A549 (cell line): ENCODE data around the gene HCLS1. TPM values are rescaled to one million over a fixed set of nuclear protein-coding genes. Genes with fewer than 3 reads are reported as not detected.

Experiments used
- ATAC-seq, 2 experiments: fragments of 200-7000 bp in 1 of 2; fragments of >200 bp in 1 of 2; cut with Nextera tagmentation in 1 of 2; cut with Tn5 transposase in 1 of 2; 3 replicates each; pipeline versions ENCODE4 v1.8.0 to v1.9.1; 2018 to 2020; ENCODE audit warnings: mild to moderate bottlenecking in 1 of 2, moderate library complexity in 1 of 2
- CTCF ChIA-PET: fragments of 300-600 bp; sonication (Branson Sonifier 250); formaldehyde crosslinking; extraction: SDS; loops from one replicate; lab custom pipeline; 2021; ENCODE audit warnings: antibody characterized with exemption, inconsistent platforms; lab: Yijun Ruan, JAX
- POLR2A ChIA-PET: fragments of 350-600 bp; formaldehyde crosslinking; extraction: SDS; loops from one replicate; lab custom pipeline; 2021; ENCODE audit warnings: antibody characterized with exemption, inconsistent platforms; lab: Yijun Ruan, JAX
- DNase-seq, 2 experiments: peaks; one replicate each; pipeline versions ENCODE4 v3.0.0 to v3.0.0-alpha.2; 2011 to 2016; ENCODE audit warnings: low read depth in 1 of 2, low spot score in 1 of 2
- FAIRE-seq: peaks from 2 replicates; lab custom pipeline; 2011; peaks lifted over from hg19 to GRCh38; lab: Jason Lieb, UNC
- H3K27ac ChIP-seq, 2 experiments: fragments of >200 bp; sonication (Bioruptor Twin); formaldehyde crosslinking; 3 replicates each; pipeline ENCODE4 v1.5.1; 2016 to 2017
- H3K4me1 ChIP-seq: fragments of >200 bp; sonication (Bioruptor Twin); formaldehyde crosslinking; 3 replicates; pipeline ENCODE4 v1.6.1; 2016
- H3K4me2 ChIP-seq: fragments of >200 bp; sonication (Bioruptor Twin); formaldehyde crosslinking; 3 replicates; pipeline ENCODE4 v1.6.1; 2016
- H3K4me3 ChIP-seq: fragments of >200 bp; sonication (Bioruptor Twin); formaldehyde crosslinking; 3 replicates; pipeline ENCODE4 v1.5.1; 2016
- H3K9me3 ChIP-seq: fragments of >200 bp; sonication (Bioruptor Twin); formaldehyde crosslinking; 3 replicates; pipeline ENCODE4 v1.6.1; 2016
- CHD2 ChIP-seq: fragments of 150-350 bp; IDR thresholded peaks from 2 replicates; pipeline ENCODE4 v1.6.1; 2014; ENCODE audit warnings: low read length; ENCODE audit not compliant: partially characterized antibody
- ESRRA ChIP-seq: fragments of 150-350 bp; IDR thresholded peaks from 2 replicates; pipeline ENCODE4 v1.6.1; 2014; ENCODE audit warnings: mild to moderate bottlenecking, low read length, borderline replicate concordance
- FOSB ChIP-seq: fragments of 250-450 bp; sonication (Bioruptor Pico); IDR thresholded peaks from 2 replicates; pipeline ENCODE4 v1.5.0; 2020; ENCODE audit warnings: mild to moderate bottlenecking, moderate library complexity
- FOSL2 ChIP-seq, 2 experiments: fragments of 450-650 bp in 1 of 2; fragments of >200 bp in 1 of 2; sonication (Bioruptor Twin) in 1 of 2; formaldehyde crosslinking; IDR thresholded peaks; 2 replicates each; pipeline versions ENCODE4 v1.5.0 to v1.6.1; 2016 to 2020; ENCODE audit warnings: mild to moderate bottlenecking in 1 of 2, moderate library complexity in 1 of 2
- FOXS1 ChIP-seq: fragments of 250-450 bp; sonication (Bioruptor Pico); IDR thresholded peaks from 2 replicates; pipeline ENCODE4 v1.5.0; 2020; ENCODE audit warnings: mild to moderate bottlenecking, moderate library complexity
- MAFK ChIP-seq: fragments of 450-650 bp; IDR thresholded peaks from 2 replicates; pipeline ENCODE4 v1.6.1; 2014; ENCODE audit not compliant: partially characterized antibody
- MAZ ChIP-seq: fragments of 150-350 bp; IDR thresholded peaks from 2 replicates; pipeline ENCODE4 v1.6.1; 2014; ENCODE audit warnings: antibody characterized with exemption, low read depth, low read length, borderline replicate concordance
- NFE2L2 ChIP-seq: fragments of 150-350 bp; conservative IDR thresholded peaks from 2 replicates; pipeline ENCODE4 v1.6.1; 2014; ENCODE audit warnings: low read length
- NPAS2 ChIP-seq: fragments of 250-450 bp; sonication (Bioruptor Pico); IDR thresholded peaks from 2 replicates; pipeline ENCODE4 v1.8.0; 2022; ENCODE audit warnings: mild to moderate bottlenecking, moderate library complexity, borderline replicate concordance
- NR3C1 ChIP-seq: fragments of >200 bp; sonication (Bioruptor Twin); formaldehyde crosslinking; IDR thresholded peaks from 3 replicates; pipeline ENCODE4 v1.6.1; 2017
- POLR2AphosphoS2 ChIP-seq: conservative IDR thresholded peaks from 2 replicates; pipeline ENCODE4 v1.6.1; 2012; ENCODE audit warnings: low read length, improper control_type of control experiment, inconsistent platforms
- RAD21 ChIP-seq, 2 experiments: fragments of >200 bp in 1 of 2; sonication (Bioruptor Twin) in 1 of 2; formaldehyde crosslinking in 1 of 2; IDR thresholded peaks in 1 of 2; conservative IDR thresholded peaks in 1 of 2; 2 replicates in 1 of 2; 3 replicates in 1 of 2; pipeline ENCODE4 v1.6.1; 2012 to 2018; ENCODE audit warnings: inconsistent platforms in 1 of 2
- RARB ChIP-seq: fragments of 250-450 bp; sonication (Bioruptor Pico); IDR thresholded peaks from 2 replicates; pipeline ENCODE4 v1.8.0; 2021; ENCODE audit warnings: mild to moderate bottlenecking, moderate library complexity
- SMC3 ChIP-seq: fragments of >200 bp; sonication (Bioruptor Twin); formaldehyde crosslinking; IDR thresholded peaks from 3 replicates; pipeline ENCODE4 v1.6.1; 2018; ENCODE audit warnings: inconsistent platforms
- TP53 ChIP-seq: fragments of 250-450 bp; sonication (Bioruptor Pico); IDR thresholded peaks from 2 replicates; pipeline ENCODE4 v1.5.0; 2021; ENCODE audit warnings: mild to moderate bottlenecking, moderate library complexity
- WGBS: methylation state at CpG from one replicate; pipeline ENCODE4 v1.1.6; 2017; ENCODE audit errors: missing lambda C conversion rate; 5-methylcytosine and 5-hydroxymethylcytosine counted together
- polyA plus RNA-seq, 4 experiments: library from polyadenylated mRNA; depleted of rRNA in 3 of 4; stranded (reverse); fragments of >200 nt; fragmentation: RNase III in 1 of 4; extraction: RNeasy Plus Mini Kit Qiagen cat#74134 plus additional on column Dnase treatment in 1 of 4; gene quantifications; 2 replicates in 3 of 4; 3 replicates in 1 of 4; pipeline ENCODE4 v1.2.3, GENCODE V29; 2011 to 2017
- TF ChIP-seq, protein P1 (sequence below): fragments of 150-350 bp; IDR thresholded peaks from 2 replicates; pipeline ENCODE4 v1.6.1; 2014; ENCODE audit warnings: low read depth, mild to moderate bottlenecking, low read length
- TF ChIP-seq, protein P2 (sequence below): fragments of >200 bp; sonication (Bioruptor Twin); formaldehyde crosslinking; IDR thresholded peaks from 3 replicates; pipeline ENCODE4 v1.5.1; 2016
- TF ChIP-seq, protein P3 (sequence below): fragments of 450-650 bp; IDR thresholded peaks from 2 replicates; pipeline ENCODE4 v1.6.1; 2014; ENCODE audit warnings: antibody characterized with exemption
- TF ChIP-seq, protein P4 (sequence below): fragments of 200-600 bp; sonication (generic); IDR thresholded peaks from 2 replicates; pipeline ENCODE4 v1.6.1; 2016; ENCODE audit warnings: antibody characterized with exemption, mild to moderate bottlenecking, moderate library complexity

Gene HCLS1
- polyA plus RNA-seq, 2 of the 4 experiments (the other 2 are of a cell fraction) = 0.12 to 0.14 TPM

DNA sequence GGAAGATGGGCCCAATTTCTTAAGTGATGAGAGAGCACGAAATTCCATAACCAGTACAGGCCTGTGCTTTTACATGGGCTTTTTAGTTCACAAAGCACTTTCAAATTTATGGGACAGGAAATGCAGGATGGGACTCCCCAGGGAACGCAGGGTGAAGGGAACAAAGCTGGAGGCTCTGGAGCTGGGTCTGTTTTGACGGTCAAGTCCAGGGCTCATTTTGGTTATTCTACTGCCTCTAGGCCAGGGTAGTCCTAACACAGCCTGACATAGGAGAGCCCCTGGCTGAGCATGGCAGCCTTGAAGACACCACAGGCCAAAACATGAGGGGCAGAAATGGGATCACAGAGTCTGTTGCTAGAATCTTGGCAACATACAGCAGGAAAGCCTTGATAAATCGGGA is 33.5 kb downstream of the HCLS1 start:
- FAIRE-seq = no peak
- ATAC-seq = no peak
- ChIA-PET POLR2A (no interaction called here), CTCF (no interaction called here)
- Histone ChIP-seq H3K9me3 (no peaks in the 10 kb centered on the region), H3K4me2 (no peak overlapping the region), H3K4me1 (no peaks in the 10 kb centered on the region), H3K4me3 (no peak overlapping the region), H3K27ac (no peak overlapping the region)
- DNase-seq = no peak
- 77% methylated on average over 4 of the region's 4 CpGs for WGBS
- TF ChIP-seq POLR2AphosphoS2 (no peak), NPAS2 (CRISPR knock-in tag) (no peak), NR3C1 (no peak), FOSB (CRISPR knock-in tag) (no peak), RAD21 (conservative IDR thresholded peaks at IDR 0.05 in 1 of 2, IDR thresholded peaks at IDR 0.05 in 1 of 2) (no peak), TP53 (CRISPR knock-in tag) (no peak), MAFK (no peak)
- TF ChIP-seq, protein P1, sequence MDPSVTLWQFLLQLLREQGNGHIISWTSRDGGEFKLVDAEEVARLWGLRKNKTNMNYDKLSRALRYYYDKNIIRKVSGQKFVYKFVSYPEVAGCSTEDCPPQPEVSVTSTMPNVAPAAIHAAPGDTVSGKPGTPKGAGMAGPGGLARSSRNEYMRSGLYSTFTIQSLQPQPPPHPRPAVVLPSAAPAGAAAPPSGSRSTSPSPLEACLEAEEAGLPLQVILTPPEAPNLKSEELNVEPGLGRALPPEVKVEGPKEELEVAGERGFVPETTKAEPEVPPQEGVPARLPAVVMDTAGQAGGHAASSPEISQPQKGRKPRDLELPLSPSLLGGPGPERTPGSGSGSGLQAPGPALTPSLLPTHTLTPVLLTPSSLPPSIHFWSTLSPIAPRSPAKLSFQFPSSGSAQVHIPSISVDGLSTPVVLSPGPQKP = no peak
- TF ChIP-seq, protein P2, sequence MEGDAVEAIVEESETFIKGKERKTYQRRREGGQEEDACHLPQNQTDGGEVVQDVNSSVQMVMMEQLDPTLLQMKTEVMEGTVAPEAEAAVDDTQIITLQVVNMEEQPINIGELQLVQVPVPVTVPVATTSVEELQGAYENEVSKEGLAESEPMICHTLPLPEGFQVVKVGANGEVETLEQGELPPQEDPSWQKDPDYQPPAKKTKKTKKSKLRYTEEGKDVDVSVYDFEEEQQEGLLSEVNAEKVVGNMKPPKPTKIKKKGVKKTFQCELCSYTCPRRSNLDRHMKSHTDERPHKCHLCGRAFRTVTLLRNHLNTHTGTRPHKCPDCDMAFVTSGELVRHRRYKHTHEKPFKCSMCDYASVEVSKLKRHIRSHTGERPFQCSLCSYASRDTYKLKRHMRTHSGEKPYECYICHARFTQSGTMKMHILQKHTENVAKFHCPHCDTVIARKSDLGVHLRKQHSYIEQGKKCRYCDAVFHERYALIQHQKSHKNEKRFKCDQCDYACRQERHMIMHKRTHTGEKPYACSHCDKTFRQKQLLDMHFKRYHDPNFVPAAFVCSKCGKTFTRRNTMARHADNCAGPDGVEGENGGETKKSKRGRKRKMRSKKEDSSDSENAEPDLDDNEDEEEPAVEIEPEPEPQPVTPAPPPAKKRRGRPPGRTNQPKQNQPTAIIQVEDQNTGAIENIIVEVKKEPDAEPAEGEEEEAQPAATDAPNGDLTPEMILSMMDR = no peak
- TF ChIP-seq, protein P3, sequence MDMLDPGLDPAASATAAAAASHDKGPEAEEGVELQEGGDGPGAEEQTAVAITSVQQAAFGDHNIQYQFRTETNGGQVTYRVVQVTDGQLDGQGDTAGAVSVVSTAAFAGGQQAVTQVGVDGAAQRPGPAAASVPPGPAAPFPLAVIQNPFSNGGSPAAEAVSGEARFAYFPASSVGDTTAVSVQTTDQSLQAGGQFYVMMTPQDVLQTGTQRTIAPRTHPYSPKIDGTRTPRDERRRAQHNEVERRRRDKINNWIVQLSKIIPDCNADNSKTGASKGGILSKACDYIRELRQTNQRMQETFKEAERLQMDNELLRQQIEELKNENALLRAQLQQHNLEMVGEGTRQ = no peak
- TF ChIP-seq, protein P4, sequence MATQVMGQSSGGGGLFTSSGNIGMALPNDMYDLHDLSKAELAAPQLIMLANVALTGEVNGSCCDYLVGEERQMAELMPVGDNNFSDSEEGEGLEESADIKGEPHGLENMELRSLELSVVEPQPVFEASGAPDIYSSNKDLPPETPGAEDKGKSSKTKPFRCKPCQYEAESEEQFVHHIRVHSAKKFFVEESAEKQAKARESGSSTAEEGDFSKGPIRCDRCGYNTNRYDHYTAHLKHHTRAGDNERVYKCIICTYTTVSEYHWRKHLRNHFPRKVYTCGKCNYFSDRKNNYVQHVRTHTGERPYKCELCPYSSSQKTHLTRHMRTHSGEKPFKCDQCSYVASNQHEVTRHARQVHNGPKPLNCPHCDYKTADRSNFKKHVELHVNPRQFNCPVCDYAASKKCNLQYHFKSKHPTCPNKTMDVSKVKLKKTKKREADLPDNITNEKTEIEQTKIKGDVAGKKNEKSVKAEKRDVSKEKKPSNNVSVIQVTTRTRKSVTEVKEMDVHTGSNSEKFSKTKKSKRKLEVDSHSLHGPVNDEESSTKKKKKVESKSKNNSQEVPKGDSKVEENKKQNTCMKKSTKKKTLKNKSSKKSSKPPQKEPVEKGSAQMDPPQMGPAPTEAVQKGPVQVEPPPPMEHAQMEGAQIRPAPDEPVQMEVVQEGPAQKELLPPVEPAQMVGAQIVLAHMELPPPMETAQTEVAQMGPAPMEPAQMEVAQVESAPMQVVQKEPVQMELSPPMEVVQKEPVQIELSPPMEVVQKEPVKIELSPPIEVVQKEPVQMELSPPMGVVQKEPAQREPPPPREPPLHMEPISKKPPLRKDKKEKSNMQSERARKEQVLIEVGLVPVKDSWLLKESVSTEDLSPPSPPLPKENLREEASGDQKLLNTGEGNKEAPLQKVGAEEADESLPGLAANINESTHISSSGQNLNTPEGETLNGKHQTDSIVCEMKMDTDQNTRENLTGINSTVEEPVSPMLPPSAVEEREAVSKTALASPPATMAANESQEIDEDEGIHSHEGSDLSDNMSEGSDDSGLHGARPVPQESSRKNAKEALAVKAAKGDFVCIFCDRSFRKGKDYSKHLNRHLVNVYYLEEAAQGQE = no peak

DNA sequence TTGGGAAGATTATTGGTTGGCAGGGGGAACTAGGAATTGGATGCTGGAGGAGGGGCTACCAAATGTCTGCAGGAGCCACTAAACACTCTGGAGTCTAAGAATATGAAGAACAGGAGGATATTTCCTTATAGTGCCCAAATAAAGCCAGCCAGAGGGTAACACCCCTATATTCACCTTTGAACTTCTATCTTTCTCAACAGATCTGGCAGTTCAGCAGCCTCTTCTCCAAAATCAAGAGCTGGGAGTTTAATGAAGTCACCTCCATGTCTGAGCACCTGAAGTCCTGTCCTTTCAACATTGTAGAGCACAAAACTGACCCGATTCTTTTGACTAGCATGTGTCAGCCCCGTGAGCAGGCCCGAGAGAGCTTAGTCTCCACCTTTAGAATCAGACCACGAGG is 34.2 kb downstream of the HCLS1 start:
- WGBS = 57% methylated on average over 4 of the region's 4 CpGs
- TF ChIP-seq ESRRA = no peak
- TF ChIP-seq CHD2 = no peak
- TF ChIP-seq FOXS1 (CRISPR knock-in tag) = no peak
- TF ChIP-seq RARB (CRISPR knock-in tag) = no peak
- TF ChIP-seq SMC3 = no peak
- TF ChIP-seq NFE2L2 = no peak
- TF ChIP-seq FOSL2 (IDR thresholded peaks at IDR 0.05) = no peak
- TF ChIP-seq FOSL2 (CRISPR knock-in tag; IDR thresholded peaks at IDR 0.05) = no peak
- TF ChIP-seq MAZ = no peak
- Histone ChIP-seq H3K4me2 (no peak overlapping the region), H3K27ac (no peak overlapping the region), H3K4me3 (no peak overlapping the region), H3K9me3 (no peaks in the 10 kb centered on the region), H3K4me1 (no peaks in the 10 kb centered on the region)
- no peak for DNase-seq
- ChIA-PET CTCF (no interaction called here), POLR2A (no interaction called here)
- no peak for FAIRE-seq
- no peak for ATAC-seq
